DND-41 (cell line): Measurements from ENCODE around the gene DUSP28.

Experiments used
- ATAC-seq: fragments of 200-7000 bp; cut with Tn5 transposase; 3 replicates; pipeline ENCODE4 v1.9.1; 2021; ENCODE audit warnings: low read depth; ENCODE audit not compliant: insufficient read depth
- DNase-seq: peaks from one replicate; pipeline ENCODE4 v3.0.0-alpha.2; 2020
- H2AFZ ChIP-seq: 2 replicates; pipeline ENCODE4 v1.6.0; 2012; ENCODE audit warnings: low read depth, low read length
- H3K27ac ChIP-seq: 2 replicates; pipeline ENCODE4 v1.5.1; 2012; ENCODE audit warnings: low read length, inconsistent platforms
- H3K27me3 ChIP-seq: fragments of 200-600 bp; sonication (generic); 2 replicates; pipeline ENCODE4 v1.6.0; 2012; ENCODE audit warnings: low read length, mild to moderate bottlenecking, inconsistent platforms; ENCODE audit not compliant: insufficient read depth, poor library complexity
- H3K36me3 ChIP-seq: 2 replicates; pipeline ENCODE4 v1.5.1; 2012; ENCODE audit warnings: low read length, inconsistent platforms; ENCODE audit not compliant: insufficient read depth
- H3K4me1 ChIP-seq: 2 replicates; pipeline ENCODE4 v1.5.1; 2012; ENCODE audit warnings: mild to moderate bottlenecking, low read length; ENCODE audit not compliant: insufficient read depth
- H3K4me2 ChIP-seq: 2 replicates; pipeline ENCODE4 v1.6.0; 2012; ENCODE audit warnings: mild to moderate bottlenecking, moderate library complexity, low read length, inconsistent platforms; ENCODE audit not compliant: insufficient read depth
- H3K4me3 ChIP-seq, 2 experiments: fragments of 200-600 bp in 1 of 2; shearing (Covaris generic) in 1 of 2; 2 replicates each; pipeline ENCODE4 v1.5.1; 2012 to 2016; ENCODE audit warnings: inconsistent platforms in 2 of 2, low read length in 2 of 2, mild to moderate bottlenecking in 2 of 2, low read depth in 1 of 2, moderate library complexity in 1 of 2
- H3K79me2 ChIP-seq: 2 replicates; pipeline ENCODE4 v1.6.0; 2012; ENCODE audit warnings: low read length, inconsistent platforms; ENCODE audit not compliant: insufficient read depth
- H3K9ac ChIP-seq: 2 replicates; pipeline ENCODE4 v1.6.0; 2012; ENCODE audit warnings: low read depth, mild to moderate bottlenecking, inconsistent platforms, low read length, moderate library complexity
- H3K9me3 ChIP-seq: 2 replicates; pipeline ENCODE4 v1.5.1; 2012; ENCODE audit warnings: low read length, moderate library complexity, mild to moderate bottlenecking, inconsistent platforms; ENCODE audit not compliant: insufficient read depth, severe bottlenecking
- H4K20me1 ChIP-seq: 2 replicates; pipeline ENCODE4 v1.6.0; 2012; ENCODE audit warnings: low read length; ENCODE audit not compliant: insufficient read depth
- CTCF ChIP-seq: IDR thresholded peaks from 2 replicates; pipeline ENCODE4 v1.5.1; 2012; ENCODE audit warnings: borderline replicate concordance, low read length, moderate library complexity, mild to moderate bottlenecking; ENCODE audit not compliant: poor library complexity, severe bottlenecking; ENCODE audit errors: extremely low read depth
- EZH2 ChIP-seq: IDR thresholded peaks from 3 replicates; pipeline ENCODE4 v1.6.1; 2012; ENCODE audit warnings: borderline replicate concordance, low read depth, mild to moderate bottlenecking, moderate library complexity, low read length, inconsistent platforms; ENCODE audit not compliant: severe bottlenecking

The DUSP28 gene

GRCh38 chr2:240563951-240564560 lies 3.9 kb downstream of the DUSP28 start:
- DNase-seq: peak; percentile 4
- Histone ChIP-seq H3K4me2 (peak overlapping the region; percentile 80; the same call in 1 of the 2 replicates), H3K27ac (peak overlapping the region; percentile 97; the same call in 1 of the 2 replicates), H3K4me3 (no peak overlapping the region), H3K27me3 (no peaks in the 10 kb centered on the region), H3K9ac (peak overlapping the region; percentile 81; the same call in 1 of the 2 replicates), H2AFZ (no peak overlapping the region), H4K20me1 (peaks cover 1% of the 10 kb centered on the region), H3K4me1 (peaks cover 76% of the 10 kb centered on the region), H3K79me2 (peaks cover 61% of the 10 kb centered on the region), H3K36me3 (peaks cover 21% of the 10 kb centered on the region), H3K9me3 (no peaks in the 10 kb centered on the region)
- no peak for TF ChIP-seq CTCF
- no peak for TF ChIP-seq EZH2
- no peak for ATAC-seq

- Histone ChIP-seq H3K27ac (peak overlapping the region; percentile 97), H3K4me3 (peak overlapping the region in 1 of 2 experiments; percentile 60; a peak in 2 of 4 replicates), H4K20me1 (peaks cover 7% of the 10 kb centered on the region; the same call in 1 of the 2 replicates), H3K27me3 (no peaks in the 10 kb centered on the region), H3K9ac (peak overlapping the region; percentile 81), H3K36me3 (peaks cover 20% of the 10 kb centered on the region), H2AFZ (no peak overlapping the region), H3K4me2 (peak overlapping the region; percentile 80), H3K4me1 (peaks cover 76% of the 10 kb centered on the region), H3K9me3 (no peaks in the 10 kb centered on the region), H3K79me2 (peaks cover 61% of the 10 kb centered on the region)
- no peak for ATAC-seq
- DNase-seq: peak; percentile 33
- peak; percentile 52 for TF ChIP-seq CTCF
- TF ChIP-seq EZH2: no peak
These were observed 4.6 kb downstream of the DUSP28 start for GRCh38 chr2:240564561-240565332.

- no peaks in the 10 kb centered on the region for H3K9me3 ChIP-seq
- H3K27me3 ChIP-seq: no peaks in the 10 kb centered on the region
- peak overlapping the region; percentile 97 for H3K27ac ChIP-seq
- peak overlapping the region; percentile 85 for H2AFZ ChIP-seq
- H3K9ac ChIP-seq: peak overlapping the region; percentile 81
- no peak for TF ChIP-seq EZH2
- ATAC-seq (peak; percentile 65), DNase-seq (peak; percentile 92)
- peaks cover 63% of the 10 kb centered on the region for H3K79me2 ChIP-seq
- H3K4me3 ChIP-seq: peak overlapping the region; percentile 11 to 60; a peak in 3 of 4 replicates
- peaks cover 25% of the 10 kb centered on the region for H3K36me3 ChIP-seq
- peak overlapping the region; percentile 80 for H3K4me2 ChIP-seq
- H3K4me1 ChIP-seq: peaks cover 81% of the 10 kb centered on the region
- peaks cover 16% of the 10 kb centered on the region; the same call in 1 of the 2 replicates for H4K20me1 ChIP-seq
These were observed 5.4 kb downstream of the DUSP28 start for GRCh38 chr2:240565333-240566202.
